Panc1 (cell line): ENCODE results near the gene FAM83C. TPM values are rescaled to one million over a fixed set of nuclear protein-coding genes. Genes with fewer than 3 reads are reported as not detected.

Experiments
- ATAC-seq: fragments of 200-7000 bp; cut with Tn5 transposase; 2 replicates; pipeline ENCODE4 v1.9.1; 2020; ENCODE audit warnings: mild to moderate bottlenecking, moderate library complexity
- BruUV-seq: library from RNA; stranded (reverse); fragments of 400-500 nt; replicated peaks from 2 replicates; lab custom pipeline; 2021; lab: Mats Ljungman, UMichigan
- CTCF ChIA-PET: fragments of 300-600 bp; sonication (Branson Sonifier 250); formaldehyde crosslinking; loops from one replicate; lab custom pipeline; 2022; ENCODE audit warnings: antibody characterized with exemption; lab: Charles Lee
- POLR2A ChIA-PET: fragments of 300-600 bp; sonication (Branson Sonifier 250); formaldehyde crosslinking; loops from one replicate; lab custom pipeline; 2022; ENCODE audit warnings: antibody characterized with exemption; lab: Charles Lee
- DNase-seq: peaks from one replicate; pipeline ENCODE4 v3.0.0-alpha.2; 2010; ENCODE audit warnings: low read depth, low spot score
- H3K27ac ChIP-seq: 2 replicates; pipeline ENCODE4 v1.5.1; 2011; ENCODE audit warnings: mild to moderate bottlenecking, low read length, inconsistent platforms
- H3K27me3 ChIP-seq: fragments of 200-500 bp; sonication (Bioruptor generic); 2 replicates; pipeline ENCODE4 v1.6.0; 2014; ENCODE audit warnings: low read length, inconsistent platforms; ENCODE audit not compliant: control insufficient read depth, insufficient read depth
- H3K36me3 ChIP-seq: fragments of 200-500 bp; sonication (Bioruptor generic); 2 replicates; pipeline ENCODE4 v1.5.1; 2014; ENCODE audit warnings: inconsistent platforms, mild to moderate bottlenecking, low read length, moderate library complexity; ENCODE audit not compliant: control insufficient read depth, insufficient read depth
- H3K4me1 ChIP-seq: 2 replicates; pipeline ENCODE4 v1.5.1; 2011; ENCODE audit warnings: inconsistent platforms, mild to moderate bottlenecking, low read length, moderate library complexity; ENCODE audit not compliant: control insufficient read depth, insufficient read depth
- H3K4me3 ChIP-seq, 2 experiments: 2 replicates each; pipeline ENCODE4 v1.5.1; 2011 to 2012; ENCODE audit warnings: low read depth in 2 of 2, low read length in 2 of 2, mild to moderate bottlenecking in 2 of 2, inconsistent platforms in 1 of 2, moderate library complexity in 1 of 2
- H3K9me3 ChIP-seq: fragments of 200-500 bp; sonication (Bioruptor generic); 2 replicates; pipeline ENCODE4 v1.5.1; 2014; ENCODE audit warnings: low read depth, mild to moderate bottlenecking, inconsistent platforms, low read length, moderate library complexity; ENCODE audit not compliant: control insufficient read depth, insufficient read depth
- CTCF ChIP-seq: fragments of 450-650 bp; IDR thresholded peaks from 2 replicates; pipeline ENCODE4 v1.5.1; 2017; ENCODE audit warnings: mild to moderate bottlenecking
- POLR2AphosphoS5 ChIP-seq: IDR thresholded peaks from 2 replicates; pipeline ENCODE4 v1.6.1; 2012; ENCODE audit warnings: mild to moderate bottlenecking, low read depth, low read length, moderate library complexity
- REST ChIP-seq, 2 experiments: IDR thresholded peaks; 2 replicates each; pipeline ENCODE4 v1.6.1; 2011 to 2012; ENCODE audit warnings: low read depth in 2 of 2, control low read depth in 1 of 2, low read length in 1 of 2, mild to moderate bottlenecking in 1 of 2, moderate library complexity in 1 of 2; ENCODE audit not compliant: insufficient read depth in 1 of 2
- SIN3A ChIP-seq: IDR thresholded peaks from 2 replicates; pipeline ENCODE4 v1.6.1; 2012; ENCODE audit warnings: low read depth, mild to moderate bottlenecking, low read length, moderate library complexity, borderline replicate concordance; ENCODE audit not compliant: insufficient read depth
- TCF7L2 ChIP-seq: IDR thresholded peaks from 2 replicates; pipeline ENCODE4 v1.6.1; 2011; ENCODE audit warnings: mild to moderate bottlenecking, low read depth, low read length, inconsistent platforms
- in situ Hi-C: cut with HindIII; loops from 2 replicates; pipeline ENCODE4 v1.10.0; 2016; ENCODE audit warnings: low sequenced_read_pairs, low pct_unique_long_range_greater_than_20kb
- intact Hi-C: fragments of 100-400 bp; cut with micrococcal nuclease; formaldehyde crosslinking; loops from one replicate; pipeline ENCODE4 v1.10.0; 2022; ENCODE audit not compliant: unreplicated experiment
- total RNA-seq: library from RNA; stranded (reverse); gene quantifications from one replicate; pipeline ENCODE4 v1.2.1, GENCODE V29; 2021; ENCODE audit not compliant: unreplicated experiment

Gene FAM83C
- total RNA-seq, 1 experiment from 2014 or later, result not detected

GRCh38 chr20:35339007-35339406 lies 46.8 kb upstream of the FAM83C start:
- no peak for DNase-seq
- intact Hi-C loops (no loop called here), in situ Hi-C loops (no loop called here)
- Histone ChIP-seq H3K27me3 (no peaks in the 10 kb centered on the region), H3K4me3 (no peak overlapping the region), H3K27ac (0 out of 2 replicates have a peak overlapping the region, but pooled peaks have one; percentile 6), H3K36me3 (peaks cover 2% of the 10 kb centered on the region; the same call in 1 of the 2 replicates), H3K9me3 (no peaks in the 10 kb centered on the region), H3K4me1 (peaks cover 12% of the 10 kb centered on the region)
- ChIA-PET POLR2A (no interaction called here), CTCF (no interaction called here)
- no TSS peak for BruUV-seq
- peak; percentile 50 for ATAC-seq
- TF ChIP-seq REST (IDR thresholded peaks at IDR 0.05; ENCODE audit: insufficient read depth in 1 of 2, low read depth in 2 of 2, low read length in 1 of 2), result no peak
- TF ChIP-seq TCF7L2, result no peak
- no peak for TF ChIP-seq POLR2AphosphoS5
- no peak for TF ChIP-seq CTCF
- TF ChIP-seq SIN3A, result no peak

- TF ChIP-seq TCF7L2 (no peak), POLR2AphosphoS5 (no peak), REST (IDR thresholded peaks at IDR 0.05; ENCODE audit: insufficient read depth in 1 of 2, low read depth in 2 of 2, low read length in 1 of 2) (no peak), SIN3A (no peak), CTCF (no peak)
- H3K4me3 ChIP-seq, result no peak overlapping the region
- peak overlapping the region; percentile 65 for H3K27ac ChIP-seq
- H3K27me3 ChIP-seq, result no peaks in the 10 kb centered on the region
- peaks cover 15% of the 10 kb centered on the region for H3K4me1 ChIP-seq
- in situ Hi-C loops, result no loop called here
- no peak for DNase-seq
- no TSS peak for BruUV-seq
- no peaks in the 10 kb centered on the region for H3K36me3 ChIP-seq
- POLR2A ChIA-PET, result interaction anchor here (0.5 to 0.6 kb wide), 2 partner anchors 195 to 351 kb away, joined by 6 read pairs; no protein-coding TSS in a partner anchor
- no peaks in the 10 kb centered on the region for H3K9me3 ChIP-seq
- ATAC-seq, result no peak
- intact Hi-C loops, result no loop called here
- CTCF ChIA-PET, result no interaction called here
These were observed 42.3 kb upstream of the FAM83C start for GRCh38 chr20:35334311-35335101.
